Epithelial cell of esophagus (primary cell): Measurements from ENCODE around the gene RGS11.

ENCODE experiments used
- DNase-seq: peaks from one replicate; pipeline ENCODE4 v3.0.0; 2010; ENCODE audit warnings: low read depth
- H3K4me3 ChIP-seq: 2 replicates; pipeline ENCODE4 v1.5.1; 2011; ENCODE audit warnings: mild to moderate bottlenecking, low read length, control low read depth
- TF ChIP-seq, protein P1 (sequence below): IDR thresholded peaks from 2 replicates; pipeline ENCODE4 v1.5.1; 2011; ENCODE audit warnings: low read depth, mild to moderate bottlenecking, low read length, control low read depth, inconsistent platforms; ENCODE audit not compliant: insufficient read depth; ENCODE audit errors: missing control alignments

The RGS11 gene

GRCh38 chr16:297832-298231 is 22.1 kb upstream of the RGS11 start:
- H3K4me3 ChIP-seq, result no peak overlapping the region
- TF ChIP-seq, protein P1, sequence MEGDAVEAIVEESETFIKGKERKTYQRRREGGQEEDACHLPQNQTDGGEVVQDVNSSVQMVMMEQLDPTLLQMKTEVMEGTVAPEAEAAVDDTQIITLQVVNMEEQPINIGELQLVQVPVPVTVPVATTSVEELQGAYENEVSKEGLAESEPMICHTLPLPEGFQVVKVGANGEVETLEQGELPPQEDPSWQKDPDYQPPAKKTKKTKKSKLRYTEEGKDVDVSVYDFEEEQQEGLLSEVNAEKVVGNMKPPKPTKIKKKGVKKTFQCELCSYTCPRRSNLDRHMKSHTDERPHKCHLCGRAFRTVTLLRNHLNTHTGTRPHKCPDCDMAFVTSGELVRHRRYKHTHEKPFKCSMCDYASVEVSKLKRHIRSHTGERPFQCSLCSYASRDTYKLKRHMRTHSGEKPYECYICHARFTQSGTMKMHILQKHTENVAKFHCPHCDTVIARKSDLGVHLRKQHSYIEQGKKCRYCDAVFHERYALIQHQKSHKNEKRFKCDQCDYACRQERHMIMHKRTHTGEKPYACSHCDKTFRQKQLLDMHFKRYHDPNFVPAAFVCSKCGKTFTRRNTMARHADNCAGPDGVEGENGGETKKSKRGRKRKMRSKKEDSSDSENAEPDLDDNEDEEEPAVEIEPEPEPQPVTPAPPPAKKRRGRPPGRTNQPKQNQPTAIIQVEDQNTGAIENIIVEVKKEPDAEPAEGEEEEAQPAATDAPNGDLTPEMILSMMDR, result no peak
- no peak for DNase-seq

DNA sequence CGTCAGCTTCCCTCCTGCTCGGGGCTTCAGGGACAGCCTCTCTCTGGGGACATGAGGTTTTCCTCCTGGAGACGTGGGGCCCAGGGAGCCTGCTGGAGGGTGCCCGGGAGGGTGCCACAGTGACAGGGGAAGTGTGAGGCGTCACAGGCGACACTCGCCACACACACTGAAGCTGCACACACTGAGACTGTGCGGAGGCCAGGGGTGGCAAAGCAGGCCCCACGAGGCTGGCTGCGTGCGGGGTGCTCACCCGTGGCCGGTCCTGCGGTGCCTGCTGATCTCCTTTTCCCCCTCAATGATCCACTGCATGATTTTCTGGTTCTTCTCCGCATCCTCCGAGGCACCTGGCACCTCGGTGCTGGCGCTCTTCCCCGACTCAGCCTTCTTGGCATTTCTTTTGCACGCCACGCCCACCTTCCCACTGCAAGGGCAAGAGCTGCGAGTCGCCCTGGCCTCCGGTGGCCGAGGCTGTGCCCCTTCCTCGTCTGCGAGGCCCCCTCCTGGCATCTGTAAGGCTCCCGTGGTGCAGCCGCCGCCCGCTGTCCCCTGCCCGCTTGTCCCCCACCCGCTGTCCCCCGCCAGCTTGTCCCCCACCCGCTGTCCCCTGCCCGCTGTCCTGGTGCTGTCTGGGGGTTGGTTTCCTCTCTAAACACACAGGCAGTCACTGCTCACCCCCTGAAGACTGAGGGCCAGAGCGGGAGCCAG is 21.2 kb upstream of the RGS11 start:
- TF ChIP-seq, protein P1, result no peak
- no peak overlapping the region for H3K4me3 ChIP-seq
- DNase-seq, result no peak

DNA sequence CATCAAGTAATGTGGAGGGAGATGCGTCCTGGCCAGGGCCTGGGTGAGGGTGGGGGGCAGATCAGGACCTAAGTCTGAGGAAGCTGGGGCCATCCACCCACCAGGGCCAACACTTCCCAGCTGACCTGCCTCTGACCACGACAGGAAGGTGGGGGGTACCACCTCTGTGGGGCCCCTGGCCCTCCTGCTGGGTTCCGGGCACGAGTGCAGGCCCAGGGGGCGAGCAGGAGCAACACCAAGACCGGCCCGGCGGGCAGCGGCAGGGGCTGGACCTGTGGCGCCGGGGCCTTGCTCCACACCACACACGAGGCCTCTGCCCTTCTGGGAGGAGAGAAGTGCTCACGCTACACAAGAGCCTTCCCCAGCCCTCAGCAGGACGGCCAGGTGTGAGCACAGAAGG is 20.5 kb upstream of the RGS11 start:
- DNase-seq, result no peak
- TF ChIP-seq, protein P1, result no peak
- no peak overlapping the region for H3K4me3 ChIP-seq

- no peak overlapping the region for H3K4me3 ChIP-seq
- TF ChIP-seq, protein P1, result no peak
- no peak for DNase-seq
These were observed 17.5 kb upstream of the RGS11 start for GRCh38 chr16:293043-293775.

GRCh38 chr16:291539-291938 is 15.8 kb upstream of the RGS11 start:
- H3K4me3 ChIP-seq, result no peak overlapping the region
- TF ChIP-seq, protein P1, result no peak
- DNase-seq, result no peak

GRCh38 chr16:290681-291405 is 15.1 kb upstream of the RGS11 start:
- no peak overlapping the region for H3K4me3 ChIP-seq
- DNase-seq, result no peak
- TF ChIP-seq, protein P1, result no peak
